Mucosa of gallbladder (tissue), 1 donor: ENCODE measurements around the gene TNN. TPM values are rescaled to one million over a fixed set of nuclear protein-coding genes. Genes with fewer than 3 reads are reported as not detected.

ENCODE experiments used
- DNase-seq: peaks from one replicate; pipeline ENCODE4 v3.0.0-alpha.2; 2020; ENCODE audit warnings: low spot score
- total RNA-seq: library from RNA; stranded (reverse); gene quantifications from one replicate; pipeline ENCODE4 v1.2.1, GENCODE V29; 2021
- donor health status: DM: no; HTN: no; CAD: no.

The TNN gene
- total RNA-seq, 1 donor from 2014 or later, result 3.6 TPM

DNA sequence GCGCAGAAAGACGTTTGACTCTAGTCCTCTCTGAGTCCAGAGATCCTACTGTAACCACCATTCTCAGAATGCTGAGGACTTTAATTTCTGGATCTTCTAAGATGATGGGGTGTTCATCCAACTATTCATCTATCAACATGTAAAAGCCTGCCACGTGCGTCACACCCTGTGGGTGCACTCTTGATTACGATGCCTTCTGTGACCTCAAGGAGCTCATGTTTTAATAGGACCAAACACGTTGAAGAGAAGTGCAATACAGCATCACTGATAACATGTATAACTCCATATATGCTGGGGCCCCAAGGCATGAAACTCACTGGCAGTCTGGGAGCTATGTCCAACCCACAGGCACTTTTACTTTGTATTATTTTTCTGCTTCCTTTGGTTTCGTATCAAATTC, 105.9 kb downstream of the TNN start:
- no peak for DNase-seq

DNA sequence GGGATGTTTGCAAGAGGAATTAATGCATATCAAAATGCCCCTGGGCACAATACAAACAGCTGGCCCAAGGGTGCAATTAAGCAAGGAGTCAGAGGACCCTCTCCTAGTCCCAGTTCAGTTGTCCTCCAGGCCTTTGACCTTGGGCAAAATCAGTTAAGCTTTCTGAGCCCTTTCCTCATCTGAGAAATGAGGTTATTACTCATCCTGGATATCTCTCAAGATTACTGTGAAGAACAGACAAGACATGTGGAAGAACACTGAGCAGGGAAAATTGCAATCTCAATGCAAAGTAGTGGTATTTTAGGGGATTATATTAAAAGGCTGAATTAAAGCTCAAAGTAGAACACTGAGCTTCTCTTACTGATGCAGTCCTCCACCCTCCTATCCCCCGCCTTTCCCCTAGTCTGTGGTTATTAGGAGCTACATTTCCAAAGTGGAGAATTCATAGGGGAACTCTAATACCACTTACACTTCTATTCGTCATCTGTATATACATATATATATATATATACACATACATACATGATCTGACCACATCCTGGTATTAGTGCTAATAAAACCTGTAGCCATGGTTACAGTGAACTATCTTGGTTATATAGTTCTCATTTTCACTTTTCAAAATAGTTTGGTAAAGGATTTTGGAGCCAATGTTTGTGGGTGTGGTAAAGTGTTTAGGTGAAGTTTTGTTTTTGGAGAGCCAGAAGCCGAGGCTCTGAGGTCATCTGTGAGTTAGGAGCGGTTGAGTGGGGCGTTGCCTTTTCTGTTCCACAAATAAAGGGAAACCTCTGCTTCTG, 106.9 kb downstream of the TNN start:
- DNase-seq, result no peak

DNA sequence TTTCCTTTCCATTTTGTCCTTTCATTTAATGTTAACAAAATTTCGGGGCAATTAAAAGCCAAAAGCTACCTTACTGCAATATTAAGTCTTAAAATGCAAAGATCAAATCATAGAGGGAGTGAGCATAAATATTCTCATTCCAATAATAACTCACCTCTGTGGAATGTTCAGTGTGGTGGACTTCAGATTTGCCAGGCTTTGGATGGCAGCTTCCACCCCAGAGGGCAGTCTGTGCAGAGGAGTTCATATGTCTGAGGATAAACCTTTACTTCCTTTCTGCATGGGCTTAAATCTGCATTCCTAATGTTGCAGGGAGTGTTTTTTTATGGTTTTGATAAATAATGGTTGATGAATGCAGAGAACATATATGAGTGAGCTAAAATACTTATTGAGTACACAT, 108.6 kb downstream of the TNN start:
- no peak for DNase-seq

DNA sequence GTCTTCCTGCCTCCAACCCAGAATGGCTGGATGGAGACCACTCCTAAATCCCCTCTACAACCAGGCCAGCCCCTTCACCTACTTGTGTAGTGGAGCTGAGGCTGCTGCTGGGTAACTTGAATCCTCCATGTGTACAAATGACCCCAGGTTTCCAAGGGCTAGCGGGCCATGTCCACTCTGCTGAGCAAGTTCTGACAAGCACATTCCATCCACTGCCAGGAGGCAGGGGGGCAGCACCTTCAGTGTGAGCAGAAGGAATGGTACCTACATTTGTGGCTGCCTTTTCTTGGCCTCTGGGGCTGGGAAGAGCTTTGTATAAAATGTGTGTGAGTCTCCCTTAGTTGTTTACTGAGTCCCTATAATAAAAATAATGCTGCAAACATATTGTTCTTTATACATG, 110.4 kb downstream of the TNN start:
- no peak for DNase-seq

DNA sequence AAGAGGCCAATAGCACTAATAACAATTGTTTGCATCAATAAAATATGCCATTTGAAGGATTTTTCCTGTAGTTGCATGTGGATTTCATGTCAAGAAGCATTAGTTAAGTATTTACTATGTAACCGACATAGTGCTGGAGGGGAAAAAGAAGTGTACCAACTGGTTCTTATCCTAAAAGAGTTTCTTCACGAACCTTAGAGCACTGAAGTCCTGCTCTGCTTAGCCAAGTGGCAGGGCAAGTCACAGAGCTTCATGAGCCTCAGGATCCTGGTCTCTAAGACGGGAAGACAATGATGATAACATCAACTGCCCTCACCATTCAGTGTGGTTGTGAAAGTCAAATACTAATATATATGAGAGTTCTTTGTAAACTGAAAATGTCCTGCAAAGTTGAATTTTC, 110.8 kb downstream of the TNN start:
- no peak for DNase-seq

DNA sequence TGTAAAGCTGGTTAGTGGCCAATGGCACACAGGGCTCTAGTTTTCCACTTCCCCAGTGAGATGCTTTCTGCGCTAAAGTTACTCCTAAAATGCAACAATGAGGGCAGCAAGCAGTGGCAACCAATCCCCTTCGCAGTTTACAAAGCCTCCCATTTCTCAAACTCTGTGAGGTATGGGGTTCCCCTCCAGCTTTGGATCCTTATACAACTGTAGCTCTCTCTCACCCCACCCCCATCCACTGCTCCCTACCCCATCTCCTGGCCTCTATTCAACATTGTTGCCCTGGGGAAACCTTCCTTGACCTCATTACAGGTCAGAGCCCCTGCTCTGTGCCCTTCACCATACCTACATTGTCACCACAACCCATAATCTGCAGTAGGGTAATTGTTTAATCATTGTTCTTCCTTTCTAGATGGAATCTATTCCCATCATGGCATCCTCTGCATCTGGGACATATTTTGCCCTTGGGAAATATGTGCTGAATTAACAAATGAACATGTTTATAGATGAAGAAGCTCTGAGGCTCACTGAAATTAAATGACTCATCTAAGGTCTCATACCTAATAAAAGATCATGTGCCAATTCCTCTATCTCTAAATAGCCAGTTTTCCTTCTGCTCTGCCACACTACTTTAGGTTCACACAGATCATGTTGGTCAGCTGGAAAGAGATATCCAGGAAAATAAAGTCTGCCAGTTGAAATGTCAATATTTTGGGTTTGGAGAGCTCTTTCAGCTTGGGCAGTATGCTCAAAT, 112.4 kb downstream of the TNN start:
- no peak for DNase-seq

DNA sequence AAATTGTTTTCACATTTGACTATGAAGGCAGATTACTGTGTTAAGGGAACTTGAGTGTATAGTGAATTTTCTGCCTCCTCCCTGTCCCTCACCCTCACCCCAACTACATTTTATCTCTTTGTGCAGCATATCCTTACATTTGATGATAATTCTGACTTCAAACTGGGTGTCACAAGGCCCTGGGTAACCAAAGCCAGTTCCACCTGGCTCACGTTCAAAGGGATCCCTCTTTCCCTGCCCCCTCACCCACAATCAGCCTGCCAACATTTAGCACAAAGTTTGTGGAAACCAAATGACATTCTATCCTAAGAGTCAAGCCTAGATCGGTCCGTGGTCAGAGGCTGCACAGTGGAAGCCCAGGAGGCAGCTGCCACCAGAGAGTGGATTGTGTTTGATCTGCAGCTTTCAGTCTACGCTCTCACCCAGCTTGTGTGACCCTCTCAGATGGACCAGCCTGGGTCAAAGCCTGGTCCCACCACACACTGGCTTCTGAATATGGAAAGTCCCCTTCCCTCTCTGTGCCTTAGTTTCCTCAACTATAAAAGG, 114.6 kb downstream of the TNN start:
- no peak for DNase-seq

DNA sequence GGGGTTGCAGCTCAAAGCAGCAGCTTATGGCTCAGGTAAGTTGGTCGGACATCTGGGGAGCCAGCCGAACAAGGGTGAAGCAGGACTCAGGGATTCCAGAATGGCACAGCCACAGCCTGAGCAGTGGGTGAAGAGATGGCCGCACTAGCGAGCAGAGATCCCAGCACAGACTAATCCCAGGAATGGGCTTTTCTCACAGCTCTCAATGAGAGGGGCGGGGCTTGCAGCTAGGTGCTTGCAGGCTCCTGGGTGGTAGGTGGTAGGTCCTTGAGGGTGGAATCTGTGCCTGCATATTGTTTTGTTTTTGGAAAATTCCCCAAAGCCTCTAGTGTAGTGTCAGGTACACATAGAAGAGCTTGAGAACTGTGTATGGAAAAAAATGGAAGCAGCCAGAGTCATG, 116.0 kb downstream of the TNN start:
- DNase-seq, result no peak

DNA sequence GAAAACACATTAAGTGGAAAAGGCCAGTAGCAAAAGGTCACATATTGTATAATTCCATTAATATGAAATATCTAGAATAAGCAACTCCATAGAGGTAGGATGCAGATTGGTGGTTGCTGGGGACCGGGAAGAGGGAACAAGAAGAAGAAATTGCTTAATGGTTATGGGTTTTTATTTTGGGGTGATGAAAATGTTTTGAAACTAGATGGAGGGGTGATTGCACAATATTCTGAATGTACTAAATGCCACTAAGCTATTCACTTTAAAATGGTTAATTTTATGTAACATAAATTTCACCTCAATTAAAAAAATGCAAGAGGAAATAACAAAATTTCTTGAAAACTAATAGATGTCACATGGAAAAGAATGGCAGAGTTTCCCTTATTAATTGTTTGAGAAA, 118.3 kb downstream of the TNN start:
- DNase-seq, result no peak

DNA sequence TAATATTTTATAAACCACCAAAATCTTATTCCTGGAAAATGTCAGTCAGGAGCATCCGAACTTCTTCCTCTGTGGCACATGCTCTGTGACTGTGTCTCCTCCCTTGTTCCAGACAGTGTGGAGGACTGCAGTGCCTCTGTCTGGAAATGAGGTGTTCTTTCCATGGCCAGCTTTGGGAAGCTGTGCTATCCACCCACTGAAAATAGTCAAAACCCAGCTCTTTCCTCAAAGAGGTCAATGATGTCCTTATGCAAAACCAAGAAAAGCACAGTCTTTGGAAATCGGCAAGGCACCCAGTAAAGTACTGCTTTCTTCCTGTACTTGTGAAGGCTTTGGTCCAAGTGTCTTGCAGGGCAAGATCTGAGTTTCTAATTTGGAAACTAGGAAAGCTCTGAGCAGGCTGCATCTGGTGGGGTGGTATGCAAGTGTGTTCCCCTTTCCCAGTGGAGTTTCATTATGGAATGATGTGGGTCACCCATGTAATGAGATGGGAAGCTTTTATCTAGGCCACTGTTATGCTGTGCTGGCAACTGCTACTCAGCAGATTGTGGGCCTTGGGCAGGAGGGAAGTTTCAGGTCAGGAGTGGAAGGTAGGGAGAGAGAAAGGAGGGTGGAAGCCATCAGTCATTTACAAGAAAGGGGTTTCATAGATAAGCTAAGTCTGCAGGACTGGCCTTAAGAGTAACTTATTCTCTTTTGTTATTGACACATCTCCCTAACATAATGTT, 119.0 kb downstream of the TNN start:
- DNase-seq, result no peak

DNA sequence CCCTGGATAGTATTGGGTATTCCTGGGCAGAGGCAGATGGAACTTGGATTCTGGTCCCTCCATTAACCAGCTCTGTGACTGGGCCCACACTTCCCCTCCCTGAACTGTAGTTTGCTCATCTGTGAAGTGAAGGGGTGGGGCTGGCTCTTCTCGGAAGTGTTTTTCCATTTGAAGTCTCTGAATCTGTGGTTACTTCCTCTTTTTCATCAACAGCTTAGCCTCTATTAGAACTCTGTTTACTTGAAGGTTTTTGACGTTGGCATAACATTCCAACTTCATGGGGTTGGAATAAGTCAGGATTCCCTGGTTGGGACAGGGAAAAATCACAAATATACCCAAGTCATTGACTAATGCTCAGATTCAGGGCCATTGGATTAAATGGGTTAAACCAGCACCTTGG, 121.3 kb downstream of the TNN start:
- no peak for DNase-seq

DNA sequence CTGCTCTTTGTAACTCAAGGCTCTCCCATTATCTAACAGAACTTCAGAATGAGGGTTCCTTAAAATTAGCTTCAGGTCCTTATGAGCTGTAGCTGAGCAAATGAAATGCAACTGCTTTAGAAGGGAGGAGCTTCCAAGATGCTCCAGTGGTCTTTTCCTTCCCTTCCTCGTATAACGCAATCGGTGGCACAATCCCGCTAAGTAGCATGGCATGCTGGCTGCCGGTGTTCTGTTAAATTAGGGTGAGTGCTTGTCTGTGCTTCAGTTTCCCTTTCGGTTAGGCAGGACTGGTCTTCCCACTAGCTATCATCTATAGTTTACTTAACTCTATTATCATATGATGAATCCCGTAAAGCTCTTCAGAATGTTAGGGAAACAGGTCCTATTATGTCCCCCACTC, 124.0 kb downstream of the TNN start:
- DNase-seq, result no peak

DNA sequence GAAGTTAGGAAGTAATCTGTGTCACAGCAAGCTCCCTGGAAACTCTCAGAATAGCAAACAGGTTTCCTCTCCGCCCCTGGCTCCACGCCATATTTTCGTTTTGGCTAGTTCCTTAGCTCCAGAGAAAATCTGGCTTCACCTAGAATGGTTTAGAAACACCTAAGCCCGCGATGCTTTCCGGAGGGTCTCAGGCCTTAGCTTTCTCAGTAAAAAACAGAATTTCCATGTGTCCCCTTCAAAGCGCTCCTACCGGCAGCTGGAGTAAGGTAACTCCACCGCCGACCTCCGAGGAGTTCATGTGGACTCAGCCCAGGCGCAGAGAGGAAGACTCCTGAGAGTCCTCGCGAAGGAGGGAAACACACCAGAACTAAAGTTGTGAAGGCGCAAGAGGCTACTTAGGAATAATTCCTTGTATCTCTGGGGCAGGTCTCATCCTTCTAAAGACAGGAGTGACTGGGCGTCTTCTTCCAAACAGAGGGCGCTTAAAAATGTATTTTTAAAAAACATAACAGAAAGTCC, 124.5 kb downstream of the TNN start:
- peak; percentile 63 for DNase-seq

DNA sequence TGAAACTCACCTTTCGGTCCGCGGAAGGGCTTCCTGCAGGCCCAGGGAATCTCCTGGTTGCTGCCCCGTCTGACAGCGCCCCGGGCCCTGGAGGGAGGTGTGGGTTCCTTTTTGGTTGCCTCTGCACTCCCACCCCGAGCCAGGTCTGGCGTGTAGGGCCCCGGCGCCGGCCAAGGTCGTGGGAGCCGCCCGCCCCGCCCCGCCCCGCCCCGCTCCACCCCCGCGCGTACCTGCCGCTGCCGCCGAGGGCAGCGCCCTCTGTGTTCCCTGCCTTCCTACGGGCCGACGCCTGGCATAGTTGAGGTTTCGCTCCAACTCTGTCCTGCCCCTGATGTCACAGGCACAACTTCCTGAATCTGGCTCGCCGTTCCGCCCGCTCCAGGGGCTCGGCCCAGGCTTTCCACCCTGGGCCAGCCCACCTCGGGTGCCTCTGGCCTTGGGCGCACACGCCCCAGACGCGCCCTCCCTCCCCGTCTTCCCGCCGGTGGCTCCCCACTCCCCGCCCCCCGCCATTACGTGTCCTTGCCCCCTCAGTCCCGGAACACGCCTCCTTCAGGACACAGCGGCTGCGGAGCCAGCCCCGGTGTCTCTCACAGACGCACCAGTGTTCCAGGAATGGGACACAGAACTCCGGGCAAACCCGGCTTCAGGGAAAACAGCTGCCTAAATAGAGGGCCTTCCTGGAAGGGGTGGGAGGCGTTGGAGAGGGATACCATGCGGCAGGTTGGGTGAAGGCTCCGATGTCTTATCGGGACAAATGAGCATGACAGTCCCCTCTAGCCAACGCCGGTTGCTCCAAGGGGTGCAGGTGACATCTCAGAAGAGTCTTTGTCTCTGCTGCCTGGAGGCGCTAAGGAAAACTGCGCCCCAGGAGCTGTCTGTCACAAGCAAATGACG, 125.2 kb downstream of the TNN start, which contains the start of gene KIAA0040:
TSS of gene KIAA0040 (minus strand) at position 147 of the 897 bp plus-strand sequence. CDS start 31,763 bp downstream, outside the sequence.
- peak; percentile 67 for DNase-seq

DNA sequence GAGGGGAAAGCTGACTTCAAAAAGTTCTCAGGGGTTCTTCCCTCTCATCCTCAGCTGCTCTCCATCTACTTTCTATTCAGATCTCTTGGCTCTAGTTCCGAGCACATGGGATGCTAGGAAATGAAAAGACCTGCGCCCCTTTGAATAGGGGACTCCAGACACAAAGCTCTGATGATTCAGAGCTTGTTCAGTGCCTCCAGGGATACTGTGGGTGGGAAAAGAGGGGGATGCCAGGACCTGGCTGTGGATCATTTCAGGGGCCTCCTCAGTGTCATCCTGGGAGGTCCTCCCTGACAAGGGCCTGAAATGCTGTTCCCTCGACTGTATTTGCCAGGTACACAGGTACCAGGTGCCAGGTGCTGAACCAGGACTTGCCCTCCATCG, 125.9 kb downstream of the TNN start:
- DNase-seq, result no peak

DNA sequence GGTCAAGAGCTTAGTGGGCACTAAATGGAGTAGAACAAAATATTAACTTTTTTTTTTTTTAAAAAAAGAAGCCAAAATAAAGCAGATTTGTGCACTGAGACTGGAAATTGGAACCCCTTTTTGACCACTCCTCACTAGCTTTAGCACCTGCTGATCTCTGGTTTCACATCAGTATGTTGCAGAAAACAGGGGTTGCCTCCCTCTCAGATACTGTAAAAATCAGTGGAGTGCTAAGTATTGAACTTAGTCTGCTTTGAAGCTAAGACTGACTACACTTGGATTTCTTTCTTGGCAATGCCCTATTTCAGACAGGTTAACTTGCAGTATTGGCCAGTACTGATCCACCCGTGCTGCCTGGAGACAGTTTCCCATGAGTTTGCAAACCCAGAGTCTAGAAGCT, 127.6 kb downstream of the TNN start:
- DNase-seq, result no peak

DNA sequence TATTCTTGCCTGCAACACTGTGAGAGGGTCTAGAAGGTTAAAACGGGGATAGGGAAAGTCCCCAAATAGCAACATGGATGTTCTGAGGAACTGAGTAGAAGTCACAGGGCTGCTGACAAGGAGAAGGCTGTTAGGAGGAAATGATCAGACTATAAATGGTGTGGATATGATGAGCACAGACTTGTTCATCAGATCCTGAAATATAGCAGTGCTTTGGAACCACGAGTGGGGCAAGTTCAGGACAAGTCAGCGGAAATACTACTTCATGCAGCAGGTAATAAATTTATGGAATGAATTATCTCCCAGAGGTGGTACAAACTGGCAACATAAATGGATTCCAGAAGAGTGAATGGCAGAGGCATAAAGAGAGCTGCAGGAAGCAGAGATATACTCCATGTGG, 128.2 kb downstream of the TNN start:
- DNase-seq, result no peak

DNA sequence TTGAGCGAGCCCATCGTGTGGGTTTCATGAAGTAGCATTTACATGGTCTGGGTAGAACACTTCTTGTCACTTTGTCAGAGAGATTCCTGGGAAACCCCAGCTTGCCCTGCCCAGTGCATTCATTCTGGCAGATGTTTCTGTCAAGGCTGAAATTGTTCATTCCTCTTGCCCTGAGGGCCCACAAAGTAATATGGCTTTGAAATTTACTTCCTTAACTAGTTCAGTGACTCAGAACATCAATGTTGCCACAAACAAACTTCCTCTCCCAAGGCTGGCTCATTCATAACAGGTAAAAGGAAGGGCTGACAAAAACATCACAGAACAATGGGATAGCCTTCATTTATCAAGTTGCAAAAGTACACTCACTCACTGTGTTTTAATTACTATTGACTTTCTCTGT, 129.9 kb downstream of the TNN start:
- no peak for DNase-seq
